ENCODE data around the gene MPV17. TPM values are rescaled to one million over a fixed set of nuclear protein-coding genes. Genes with fewer than 3 reads are reported as not detected.

The MPV17 gene
- total and polyA plus RNA-seq, 2 of the 13 experiments (the other 11 are each of a cell fraction or from before 2014, with no cell fraction given), result 48.9 to 129 TPM

- TF ChIP-seq CREB1 (IDR thresholded peaks at IDR 0.05) (peak; percentile 85), CREB1 (CRISPR knock-in tag; IDR thresholded peaks at IDR 0.05) (peak; percentile 96), ZNF784 (CRISPR knock-in tag; IDR thresholded peaks at IDR 0.05; ENCODE audit: borderline replicate concordance) (peak; percentile 99), ZBTB3 (CRISPR knock-in tag; IDR thresholded peaks at IDR 0.05; ENCODE audit: borderline replicate concordance, low read depth) (peak; percentile 85; the same call in 1 of the 2 replicates), ZNF761 (CRISPR knock-in tag; conservative IDR thresholded peaks at IDR 0.05) (peak; percentile 97), ZNF496 (CRISPR knock-in tag; IDR thresholded peaks at IDR 0.05; ENCODE audit: insufficient replicate concordance) (no peak), SNRNP70 (IDR thresholded peaks at IDR 0.05; ENCODE audit: low read depth, low read length) (no peak), ZNF552 (CRISPR knock-in tag; IDR thresholded peaks at IDR 0.05; ENCODE audit: borderline replicate concordance) (0 out of 2 replicates have a peak, but pooled peaks have one; percentile 11), PBX2 (CRISPR knock-in tag; IDR thresholded peaks at IDR 0.05) (peak; percentile 18; the same call in 1 of the 2 replicates), CC2D1A (CRISPR knock-in tag; IDR thresholded peaks at IDR 0.05) (peak; percentile 98), THAP11 (CRISPR knock-in tag; IDR thresholded peaks at IDR 0.05) (peak; percentile 99), TBL1XR1 (IDR thresholded peaks at IDR 0.05; ENCODE audit: borderline replicate concordance, low read length, partially characterized antibody) (peak; percentile 57), LCORL (IDR thresholded peaks at IDR 0.05) (peak; percentile 69), LCORL (CRISPR knock-in tag; IDR thresholded peaks at IDR 0.05) (peak; percentile 100), MXI1 (IDR thresholded peaks at IDR 0.05; ENCODE audit: borderline replicate concordance, low read depth, low read length) (peak; percentile 86), ZNF292 (CRISPR knock-in tag; IDR thresholded peaks at IDR 0.05; ENCODE audit: borderline replicate concordance, low read depth) (peak; percentile 73), PITX1 (CRISPR knock-in tag; IDR thresholded peaks at IDR 0.05) (peak; percentile 91; the same call in 1 of the 2 replicates), DBP (CRISPR knock-in tag; IDR thresholded peaks at IDR 0.05; ENCODE audit: not compliant biosample characterization) (peak; percentile 43), SRSF1 (optimal IDR thresholded peaks at IDR 0.05; ENCODE audit: low read depth, low read length) (peak; percentile 90), CBX2 (IDR thresholded peaks at IDR 0.05; ENCODE audit: low read depth, low read length) (no peak), CBX2 (CRISPR knock-in tag; IDR thresholded peaks at IDR 0.05; ENCODE audit: low read depth) (peak; percentile 99), SALL2 (CRISPR knock-in tag; IDR thresholded peaks at IDR 0.05) (peak; percentile 100), ZNF143 (CRISPR knock-in tag; IDR thresholded peaks at IDR 0.05) (peak; percentile 100), GTF3A (CRISPR knock-in tag; conservative IDR thresholded peaks at IDR 0.05) (peak; percentile 98), ZNF558 (CRISPR knock-in tag; IDR thresholded peaks at IDR 0.05; ENCODE audit: borderline replicate concordance) (peak; percentile 45; the same call in 1 of the 2 replicates)
Measured at GRCh38 chr2:27370026-27370815, 47.3 kb upstream of the MPV17 start, which contains the start of the genes EIF2B4 and SNX17 (continued).

Measured in HepG2 (cell line).